H1 (cell line): Measurements from ENCODE around the gene JAM2.
"Not testable (repeated sequence)": the region's sequence is repeated elsewhere in the genome, so short reads cannot be mapped to it uniquely, and the experiment has no call there.

Experiments
- JUND ChIP-seq: IDR thresholded peaks from 2 replicates; pipeline ENCODE4 v1.6.1; 2011; ENCODE audit warnings: mild to moderate bottlenecking, improper control_type of control experiment, low read length
- MAX ChIP-seq: IDR thresholded peaks from 2 replicates; pipeline ENCODE4 v1.6.1; 2012; ENCODE audit warnings: inconsistent platforms

DNA sequence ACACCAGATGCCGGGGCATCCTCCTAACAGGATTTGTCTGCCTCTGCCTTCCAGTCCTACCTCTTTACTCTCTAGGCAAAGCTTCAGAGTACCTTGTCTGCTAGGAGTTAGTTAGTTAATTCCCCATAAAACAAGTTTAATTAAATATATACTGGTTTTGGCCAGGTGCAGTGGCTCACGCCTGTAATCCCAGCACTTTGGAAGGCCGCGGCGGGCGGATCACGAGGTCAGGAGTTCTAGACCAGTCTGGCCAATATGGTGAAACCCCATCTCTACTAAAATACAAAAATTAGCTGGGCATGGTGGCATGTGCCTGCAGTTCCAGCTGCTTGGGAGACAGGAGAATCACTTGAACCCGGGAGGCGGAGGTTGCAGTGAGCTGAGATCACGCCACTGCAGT lies 75.0 kb downstream of the JAM2 start:
- not testable (repeated sequence) for TF ChIP-seq MAX, JUND
